KG1 (cell line): Measurements from ENCODE around the gene PITPNC1.
"Not testable (repeated sequence)": the region's sequence is repeated elsewhere in the genome, so short reads cannot be mapped to it uniquely, and the experiment has no call there.

Source experiments
- DNase-seq: peaks from one replicate; lab custom pipeline; 2025; lab: John Stamatoyannopoulos, UW

PITPNC1 gene

GRCh38 chr17:67489273-67489672, 112.2 kb downstream of the PITPNC1 start:
- DNase-seq, result no peak

GRCh38 chr17:67490471-67490870, 113.4 kb downstream of the PITPNC1 start:
- DNase-seq, result no peak

GRCh38 chr17:67491009-67491680, 114.1 kb downstream of the PITPNC1 start:
- DNase-seq, result no peak

- DNase-seq, result no peak
Observed at GRCh38 chr17:67491681-67492024, 114.6 kb downstream of the PITPNC1 start.

- no peak for DNase-seq
Observed at GRCh38 chr17:67492251-67492740, 115.2 kb downstream of the PITPNC1 start.

- DNase-seq, result no peak
Observed at GRCh38 chr17:67492824-67493517, 115.9 kb downstream of the PITPNC1 start.

- no peak for DNase-seq
Observed at GRCh38 chr17:67493812-67494211, 116.7 kb downstream of the PITPNC1 start.

GRCh38 chr17:67495534-67495933, 118.5 kb downstream of the PITPNC1 start:
- DNase-seq, result not testable (repeated sequence)

GRCh38 chr17:67496286-67496685, 119.2 kb downstream of the PITPNC1 start:
- DNase-seq, result no peak

- DNase-seq, result no peak
Observed at GRCh38 chr17:67499685-67500084, 122.6 kb downstream of the PITPNC1 start.

- DNase-seq, result no peak
Observed at GRCh38 chr17:67500261-67500660, 123.2 kb downstream of the PITPNC1 start.

- no peak for DNase-seq
Observed at GRCh38 chr17:67500677-67501300, 123.7 kb downstream of the PITPNC1 start.

- no peak for DNase-seq
Observed at GRCh38 chr17:67502151-67502550, 125.1 kb downstream of the PITPNC1 start.

- no peak for DNase-seq
Observed at GRCh38 chr17:67503184-67503583, 126.1 kb downstream of the PITPNC1 start.

- no peak for DNase-seq
Observed at GRCh38 chr17:67503739-67504138, 126.7 kb downstream of the PITPNC1 start.

- no peak for DNase-seq
Observed at GRCh38 chr17:67504182-67504581, 127.1 kb downstream of the PITPNC1 start.

GRCh38 chr17:67506966-67507365, 129.9 kb downstream of the PITPNC1 start:
- DNase-seq, result no peak

GRCh38 chr17:67509390-67510287, 132.6 kb downstream of the PITPNC1 start:
- DNase-seq, result no peak

- no peak for DNase-seq
Observed at GRCh38 chr17:67511012-67511411, 133.9 kb downstream of the PITPNC1 start.

- no peak for DNase-seq
Observed at GRCh38 chr17:67511804-67512203, 134.7 kb downstream of the PITPNC1 start.

GRCh38 chr17:67514998-67515397, 137.9 kb downstream of the PITPNC1 start:
- DNase-seq, result no peak

- DNase-seq, result no peak
Observed at GRCh38 chr17:67515490-67516083, 138.5 kb downstream of the PITPNC1 start.
